ENCODE results near the gene CAVIN4. TPM values are rescaled to one million over a fixed set of nuclear protein-coding genes. Genes with fewer than 3 reads are reported as not detected.

CAVIN4 gene, protein sequence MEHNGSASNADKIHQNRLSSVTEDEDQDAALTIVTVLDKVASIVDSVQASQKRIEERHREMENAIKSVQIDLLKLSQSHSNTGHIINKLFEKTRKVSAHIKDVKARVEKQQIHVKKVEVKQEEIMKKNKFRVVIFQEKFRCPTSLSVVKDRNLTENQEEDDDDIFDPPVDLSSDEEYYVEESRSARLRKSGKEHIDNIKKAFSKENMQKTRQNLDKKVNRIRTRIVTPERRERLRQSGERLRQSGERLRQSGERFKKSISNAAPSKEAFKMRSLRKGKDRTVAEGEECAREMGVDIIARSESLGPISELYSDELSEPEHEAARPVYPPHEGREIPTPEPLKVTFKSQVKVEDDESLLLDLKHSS
- total RNA-seq (2.3 and 2.4 TPM in 2 replicates), polyA plus RNA-seq (1.6 and 4.0 TPM in 2 replicates)

DNA sequence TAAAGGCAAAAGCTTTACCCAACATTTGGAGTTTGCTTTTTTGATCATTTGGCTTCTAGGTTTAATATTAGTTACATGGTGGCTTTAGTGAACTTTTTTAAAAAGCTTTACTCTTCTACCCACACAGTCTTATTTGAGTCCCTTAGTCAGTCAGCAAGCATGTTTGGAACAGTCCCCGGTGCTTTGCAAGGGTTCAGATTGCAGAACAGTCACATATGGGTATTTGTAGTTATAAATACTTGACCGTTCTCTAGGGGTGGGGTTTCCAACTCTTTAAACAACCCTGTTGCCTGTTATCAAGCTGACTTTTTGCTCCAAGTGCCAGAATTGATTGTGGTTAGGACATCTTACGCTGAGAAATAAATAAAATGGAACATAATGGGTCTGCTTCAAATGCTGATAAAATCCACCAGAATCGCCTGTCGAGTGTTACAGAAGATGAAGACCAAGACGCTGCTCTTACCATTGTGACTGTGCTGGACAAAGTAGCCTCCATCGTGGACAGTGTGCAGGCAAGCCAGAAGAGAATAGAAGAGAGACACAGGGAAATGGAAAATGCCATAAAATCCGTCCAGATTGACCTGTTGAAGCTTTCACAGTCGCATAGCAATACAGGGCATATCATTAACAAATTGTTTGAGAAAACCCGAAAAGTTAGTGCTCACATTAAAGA is at the start of gene CAVIN4:
Gene CAVIN4 (plus strand): TSS at position 304 of the 673 bp plus-strand sequence. CDS start 65 bp downstream, at position 369.
- DNase-seq (ENCODE audit: low read depth in 1 of 2, low spot score in 1 of 2) = peak in 1 of 2 donors; percentile 44
- H3K27ac ChIP-seq = peak within 1 kb of the TSS; percentile 73
- H3K4me1 ChIP-seq (ENCODE audit: low read depth) = peaks cover 33% of the 10 kb centered on the region
- no peaks in the 10 kb centered on the region for H3K9me3 ChIP-seq (ENCODE audit: low read depth)
- H3K27me3 ChIP-seq = no peaks in the 10 kb centered on the region
- H3K36me3 ChIP-seq = no peaks in the 10 kb centered on the region
- TF ChIP-seq, protein P1, sequence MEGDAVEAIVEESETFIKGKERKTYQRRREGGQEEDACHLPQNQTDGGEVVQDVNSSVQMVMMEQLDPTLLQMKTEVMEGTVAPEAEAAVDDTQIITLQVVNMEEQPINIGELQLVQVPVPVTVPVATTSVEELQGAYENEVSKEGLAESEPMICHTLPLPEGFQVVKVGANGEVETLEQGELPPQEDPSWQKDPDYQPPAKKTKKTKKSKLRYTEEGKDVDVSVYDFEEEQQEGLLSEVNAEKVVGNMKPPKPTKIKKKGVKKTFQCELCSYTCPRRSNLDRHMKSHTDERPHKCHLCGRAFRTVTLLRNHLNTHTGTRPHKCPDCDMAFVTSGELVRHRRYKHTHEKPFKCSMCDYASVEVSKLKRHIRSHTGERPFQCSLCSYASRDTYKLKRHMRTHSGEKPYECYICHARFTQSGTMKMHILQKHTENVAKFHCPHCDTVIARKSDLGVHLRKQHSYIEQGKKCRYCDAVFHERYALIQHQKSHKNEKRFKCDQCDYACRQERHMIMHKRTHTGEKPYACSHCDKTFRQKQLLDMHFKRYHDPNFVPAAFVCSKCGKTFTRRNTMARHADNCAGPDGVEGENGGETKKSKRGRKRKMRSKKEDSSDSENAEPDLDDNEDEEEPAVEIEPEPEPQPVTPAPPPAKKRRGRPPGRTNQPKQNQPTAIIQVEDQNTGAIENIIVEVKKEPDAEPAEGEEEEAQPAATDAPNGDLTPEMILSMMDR (IDR thresholded peaks at IDR 0.05; ENCODE audit: low read depth, low read length) = no peak
- no peak within 1 kb of the TSS for H3K4me3 ChIP-seq

DNA sequence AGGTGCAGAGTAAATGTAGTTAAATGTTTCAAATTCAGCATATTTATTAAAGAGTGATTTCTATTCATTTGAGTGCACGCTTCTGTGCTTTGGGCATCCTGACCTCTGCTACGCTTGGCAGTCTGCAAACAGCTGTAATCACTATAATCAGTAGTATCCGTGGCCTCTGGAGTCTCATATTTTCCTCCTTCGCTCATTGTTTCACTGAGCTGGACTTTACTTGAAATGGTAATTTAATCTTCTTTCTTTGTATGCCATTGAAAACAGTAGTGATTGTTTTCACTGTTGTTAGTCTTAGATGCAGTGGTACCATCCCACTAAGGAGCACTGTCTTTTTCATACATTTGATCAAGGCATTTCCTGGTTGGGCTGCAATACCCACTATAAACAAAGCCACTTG is 43.5 kb upstream of the CAVIN4 start:
- no peaks in the 10 kb centered on the region for H3K27me3 ChIP-seq
- H3K36me3 ChIP-seq = no peaks in the 10 kb centered on the region
- TF ChIP-seq, protein P1 (IDR thresholded peaks at IDR 0.05; ENCODE audit: low read depth, low read length) = no peak
- no peak for DNase-seq (ENCODE audit: low read depth in 1 of 2, low spot score in 1 of 2)
- H3K4me3 ChIP-seq = no peak overlapping the region
- H3K27ac ChIP-seq = peak overlapping the region; percentile 4
- H3K4me1 ChIP-seq (ENCODE audit: low read depth) = no peaks in the 10 kb centered on the region
- H3K9me3 ChIP-seq (ENCODE audit: low read depth) = no peaks in the 10 kb centered on the region

DNA sequence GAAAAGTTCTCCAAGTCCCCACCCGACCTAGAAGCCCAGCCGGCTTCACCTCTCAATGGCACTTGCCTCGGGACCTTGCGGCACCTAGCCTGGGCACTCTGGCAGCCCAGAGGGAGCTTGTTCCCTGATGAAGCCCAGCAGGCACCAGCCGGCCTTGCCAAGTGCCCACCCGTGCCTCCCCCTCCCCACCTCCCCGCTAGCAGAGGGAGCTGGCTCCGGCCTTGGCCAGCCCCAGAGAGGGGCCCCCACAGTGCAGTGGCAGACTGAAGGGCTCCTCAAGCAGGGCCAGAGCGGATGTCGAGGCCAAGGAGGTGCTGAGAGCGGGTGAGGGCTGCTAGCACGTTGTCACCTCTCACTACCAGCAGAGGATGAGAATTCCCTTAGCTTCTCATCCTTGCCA is 37.6 kb upstream of the CAVIN4 start:
- peaks cover 3% of the 10 kb centered on the region for H3K36me3 ChIP-seq
- no peaks in the 10 kb centered on the region for H3K9me3 ChIP-seq (ENCODE audit: low read depth)

DNA sequence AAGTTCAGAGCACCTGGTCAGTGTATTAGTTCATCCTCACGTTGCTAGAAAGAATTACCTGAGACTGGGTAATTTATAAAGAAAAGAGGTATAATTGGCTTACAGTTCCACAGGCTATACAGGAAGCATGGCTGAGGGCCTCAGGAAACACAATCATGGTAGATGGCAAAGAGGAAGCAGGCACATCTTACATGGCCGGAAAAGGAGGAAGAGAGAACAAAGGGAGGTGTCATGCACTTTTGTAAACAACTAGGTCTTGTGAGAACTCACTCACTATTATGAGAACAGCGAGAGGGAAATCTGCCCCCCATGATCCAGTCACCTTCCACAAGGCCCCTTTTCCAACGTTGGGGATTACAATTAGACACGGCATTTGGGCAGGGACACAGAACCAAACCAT is 28.8 kb upstream of the CAVIN4 start:
- Histone ChIP-seq H3K4me1 (ENCODE audit: low read depth) (no peaks in the 10 kb centered on the region), H3K4me3 (no peak overlapping the region), H3K36me3 (peaks cover 5% of the 10 kb centered on the region), H3K9me3 (ENCODE audit: low read depth) (no peaks in the 10 kb centered on the region), H3K27me3 (no peaks in the 10 kb centered on the region), H3K27ac (no peak overlapping the region)
- TF ChIP-seq, protein P1 (IDR thresholded peaks at IDR 0.05; ENCODE audit: low read depth, low read length) = no peak
- peak in 1 of 2 donors; percentile 6 for DNase-seq (ENCODE audit: low read depth in 1 of 2, low spot score in 1 of 2)

More for the DNA sequence above, 37.6 kb upstream of the CAVIN4 start:
- no peak for DNase-seq (ENCODE audit: low read depth in 1 of 2, low spot score in 1 of 2)
- TF ChIP-seq, protein P1 (IDR thresholded peaks at IDR 0.05; ENCODE audit: low read depth, low read length) = no peak
- Histone ChIP-seq H3K27me3 (no peaks in the 10 kb centered on the region), H3K4me3 (no peak overlapping the region), H3K4me1 (ENCODE audit: low read depth) (no peaks in the 10 kb centered on the region), H3K27ac (no peak overlapping the region)

DNA sequence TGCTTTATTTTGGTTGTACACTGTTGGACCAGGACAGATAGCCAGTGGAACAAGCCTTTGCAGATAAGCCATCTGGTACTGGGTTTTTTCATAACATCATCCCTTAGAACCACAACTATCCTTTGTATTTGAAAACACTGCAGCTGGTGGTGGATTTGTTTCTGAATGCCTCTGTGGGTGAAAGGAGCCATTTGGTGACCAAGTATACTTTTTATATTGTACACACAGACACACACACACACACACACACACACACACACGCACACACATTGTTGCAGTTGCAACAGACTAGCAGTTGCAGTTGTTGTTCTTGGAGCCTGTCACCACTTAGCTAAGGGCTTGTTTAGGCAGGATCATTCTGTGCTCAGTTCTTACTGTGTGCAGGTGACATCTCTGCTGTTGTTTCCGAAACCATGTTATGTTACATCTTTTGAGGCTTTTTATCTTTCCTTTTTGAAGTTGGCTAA is 22.9 kb upstream of the CAVIN4 start:
- Histone ChIP-seq H3K4me1 (ENCODE audit: low read depth) (no peaks in the 10 kb centered on the region), H3K4me3 (no peak overlapping the region), H3K27me3 (no peaks in the 10 kb centered on the region), H3K36me3 (peaks cover 3% of the 10 kb centered on the region), H3K27ac (no peak overlapping the region), H3K9me3 (ENCODE audit: low read depth) (no peaks in the 10 kb centered on the region)
- TF ChIP-seq, protein P1 (IDR thresholded peaks at IDR 0.05; ENCODE audit: low read depth, low read length) = no peak
- DNase-seq (ENCODE audit: low read depth in 1 of 2, low spot score in 1 of 2) = peak in 1 of 2 donors; percentile 25

All from cardiac muscle cell (in vitro differentiated cells and primary cell).